Activated CD8-positive, alpha-beta memory T cell treated with anti-CD3 and anti-CD28 coated beads for 1 hour (primary cell): ENCODE data around the gene NRTN.

Experiments used
- DNase-seq, 2 donors: peaks; one replicate each; pipeline ENCODE4 v3.0.0-alpha.2; 2020; ENCODE audit warnings: low read depth in 1 of 2; ENCODE audit errors: extremely low read depth in 1 of 2

NRTN gene

GRCh38 chr19:5789886-5790558, 14.8 kb upstream of the NRTN start:
- no peak for DNase-seq

- peak; percentile 90 for DNase-seq
Observed at GRCh38 chr19:5790559-5791520, 14.0 kb upstream of the NRTN start, which contains the start of gene DUS3L. Gene DUS3L (minus strand): TSS chr19:5791163. CDS start chr19:5791141, 22 bp downstream.

- DNase-seq: no peak
Observed at GRCh38 chr19:5792224-5792623, 12.6 kb upstream of the NRTN start.

- no peak for DNase-seq
Observed at GRCh38 chr19:5793188-5793587, 11.7 kb upstream of the NRTN start.

GRCh38 chr19:5795382-5795919, 9.4 kb upstream of the NRTN start:
- no peak for DNase-seq

- DNase-seq: no peak
Observed at GRCh38 chr19:5798244-5798643, 6.6 kb upstream of the NRTN start.

GRCh38 chr19:5799247-5800241, 5.3 kb upstream of the NRTN start:
- no peak for DNase-seq

- DNase-seq: no peak
Observed at GRCh38 chr19:5800361-5801270, 4.3 kb upstream of the NRTN start.

- DNase-seq: no peak
Observed at GRCh38 chr19:5801796-5802619, 2.9 kb upstream of the NRTN start.

- DNase-seq: no peak
Observed at GRCh38 chr19:5803441-5803751, 1.5 kb upstream of the NRTN start.

- DNase-seq: peak; percentile 77
Observed at GRCh38 chr19:5803752-5804515, 933 bp upstream of the NRTN start.

GRCh38 chr19:5805462-5806132, 730 bp downstream of the NRTN start:
- DNase-seq: peak in 1 of 2 donors; percentile 45

- no peak for DNase-seq
Observed at GRCh38 chr19:5806133-5806489, 1.2 kb downstream of the NRTN start.

- no peak for DNase-seq
Observed at GRCh38 chr19:5806905-5807304, 2.0 kb downstream of the NRTN start.

GRCh38 chr19:5808120-5808816, 3.4 kb downstream of the NRTN start:
- no peak for DNase-seq

- no peak for DNase-seq
Observed at GRCh38 chr19:5809053-5809452, 4.2 kb downstream of the NRTN start.

GRCh38 chr19:5809469-5809868, 4.6 kb downstream of the NRTN start:
- no peak for DNase-seq
